CD4-positive, alpha-beta memory T cell (primary cell): ENCODE data around the gene PPP2R5B. TPM values are rescaled to one million over a fixed set of nuclear protein-coding genes. Genes with fewer than 3 reads are reported as not detected.

Experiments used
- CTCF ChIA-PET: fragments of 350-600 bp; sonication (Branson Sonifier 250); formaldehyde crosslinking; loops from one replicate; lab custom pipeline; 2021; ENCODE audit warnings: inconsistent platforms; ENCODE audit not compliant: partially characterized antibody; lab: Charles Lee
- POLR2A ChIA-PET: fragments of 350-600 bp; sonication (Branson Sonifier 250); formaldehyde crosslinking; loops from one replicate; lab custom pipeline; 2021; ENCODE audit not compliant: partially characterized antibody; lab: Charles Lee
- DNase-seq, 5 donors: peaks; one replicate each; pipeline versions ENCODE4 v3.0.0 to v3.0.0-alpha.2; 2020 to 2022; ENCODE audit warnings: mixed read lengths in 1 of 5
- H3K27ac ChIP-seq: one replicate; pipeline ENCODE4 v1.7.0; 2013; ENCODE audit warnings: low read depth, low read length
- H3K27me3 ChIP-seq: 2 replicates; pipeline ENCODE4 v1.7.0; 2013; ENCODE audit warnings: mild to moderate bottlenecking, low read length, moderate library complexity; ENCODE audit not compliant: insufficient read depth
- H3K36me3 ChIP-seq: 2 replicates; pipeline ENCODE4 v1.7.0; 2013; ENCODE audit warnings: mild to moderate bottlenecking, low read length, moderate library complexity; ENCODE audit not compliant: insufficient read depth
- H3K4me1 ChIP-seq: 2 replicates; pipeline ENCODE4 v1.7.0; 2013; ENCODE audit warnings: mild to moderate bottlenecking, low read length, moderate library complexity; ENCODE audit not compliant: insufficient read depth
- H3K4me3 ChIP-seq, 2 donors: one replicate each; pipeline ENCODE4 v1.7.0; 2013; ENCODE audit warnings: low read length in 2 of 2, mild to moderate bottlenecking in 1 of 2
- H3K9me3 ChIP-seq, 2 donors: one replicate each; pipeline ENCODE4 v1.7.0; 2013; ENCODE audit warnings: low read length in 2 of 2, control low read depth in 1 of 2; ENCODE audit not compliant: control insufficient read depth in 1 of 2
- H3K27ac Mint-ChIP-seq, 7 donors: one replicate each; pipeline ENCODE4 v1.8.0; 2020 to 2021; ENCODE audit warnings: mixed read lengths in 7 of 7, mild to moderate bottlenecking in 6 of 7, inconsistent platforms in 3 of 7, moderate library complexity in 3 of 7
- H3K27me3 Mint-ChIP-seq, 2 donors: one replicate each; pipeline ENCODE4 v1.8.0; 2020 to 2021; ENCODE audit warnings: mixed read lengths in 2 of 2
- H3K36me3 Mint-ChIP-seq, 2 donors: one replicate each; pipeline ENCODE4 v1.8.0; 2020 to 2021; ENCODE audit warnings: mixed read lengths in 2 of 2, inconsistent platforms in 1 of 2, mild to moderate bottlenecking in 1 of 2
- H3K4me1 Mint-ChIP-seq, 4 donors: one replicate each; pipeline ENCODE4 v1.8.0; 2020 to 2021; ENCODE audit warnings: mixed read lengths in 4 of 4, mild to moderate bottlenecking in 1 of 4
- H3K4me3 Mint-ChIP-seq, 8 donors: one replicate each; pipeline ENCODE4 v1.8.0; 2020 to 2021; ENCODE audit warnings: mixed read lengths in 8 of 8, mild to moderate bottlenecking in 7 of 8, moderate library complexity in 6 of 8, inconsistent platforms in 3 of 8
- H3K9me3 Mint-ChIP-seq, 8 donors: one replicate each; pipeline ENCODE4 v1.8.0; 2020 to 2021; ENCODE audit warnings: mixed read lengths in 8 of 8, mild to moderate bottlenecking in 5 of 8, inconsistent platforms in 3 of 8, moderate library complexity in 1 of 8
- intact Hi-C: fragments of 100-400 bp; cut with micrococcal nuclease; formaldehyde crosslinking; loops from one replicate; pipeline ENCODE4 v1.15.1; 2023
- polyA plus RNA-seq, 2 donors: library from polyadenylated mRNA; unstranded; fragments of 300-500 nt; fragmentation: Illumina TruSeq; gene quantifications; one replicate each; pipeline ENCODE4 v1.2.3, GENCODE V29; 2021
- total RNA-seq, 2 experiments: library from RNA; stranded (reverse); gene quantifications; one replicate each; pipeline ENCODE4 v1.2.3, GENCODE V29; 2021

The PPP2R5B gene
- total and polyA plus RNA-seq, 4 experiments from 2014 or later: 5.6 to 15.8 (median 11.4) TPM

GRCh38 chr11:64911142-64911541 is 13.3 kb upstream of the PPP2R5B start:
- CTCF ChIA-PET: interaction anchor here (1.4 kb wide), 1 partner anchor 63 kb away, joined by 5 read pairs; no protein-coding TSS in a partner anchor
- no peak overlapping the region for H3K4me3 ChIP-seq
- H3K9me3 ChIP-seq: no peaks in the 10 kb centered on the region
- no peaks in the 10 kb centered on the region for H3K9me3 Mint-ChIP-seq
- intact Hi-C loops: no loop called here
- peaks cover 20 to 53% of the 10 kb centered on the region in 2 donors for H3K36me3 Mint-ChIP-seq
- peaks cover 13% of the 10 kb centered on the region for H3K4me1 ChIP-seq
- POLR2A ChIA-PET: interaction anchor here (1.1 to 1.7 kb wide), 2 partner anchors 11 to 166 kb away, joined by 3 to 4 read pairs; no protein-coding TSS in a partner anchor
- H3K4me3 Mint-ChIP-seq: no peak overlapping the region
- H3K27ac Mint-ChIP-seq: peak overlapping the region in 1 of 7 donors; percentile 50
- no peaks in the 10 kb centered on the region for H3K27me3 ChIP-seq
- no peaks in the 10 kb centered on the region for H3K27me3 Mint-ChIP-seq
- peaks cover 6 to 15% (median 8%) of the 10 kb centered on the region in 4 donors for H3K4me1 Mint-ChIP-seq
- DNase-seq: no peak
- H3K27ac ChIP-seq: no peak overlapping the region
- peaks cover 69% of the 10 kb centered on the region for H3K36me3 ChIP-seq

- no peaks in the 10 kb centered on the region for H3K9me3 Mint-ChIP-seq
- intact Hi-C loops: no loop called here
- H3K36me3 Mint-ChIP-seq: peaks cover 20 to 59% of the 10 kb centered on the region in 2 donors
- Histone ChIP-seq H3K9me3 (no peaks in the 10 kb centered on the region), H3K4me1 (peaks cover 17% of the 10 kb centered on the region), H3K36me3 (peaks cover 65% of the 10 kb centered on the region), H3K27me3 (no peaks in the 10 kb centered on the region), H3K27ac (no peak overlapping the region), H3K4me3 (no peak overlapping the region)
- ChIA-PET POLR2A (interaction anchor here (0.6 to 1.7 kb wide), 3 partner anchors 11 to 596 kb away, joined by 3 to 4 read pairs (median 4); no protein-coding TSS in a partner anchor), CTCF (interaction anchor here (0.5 to 1.4 kb wide), 2 partner anchors 64 to 66 kb away, joined by 4 to 5 read pairs; no protein-coding TSS in a partner anchor)
- no peaks in the 10 kb centered on the region for H3K27me3 Mint-ChIP-seq
- DNase-seq: peak in 1 of 5 donors; percentile 16
- peaks cover 8 to 21% (median 13%) of the 10 kb centered on the region in 4 donors for H3K4me1 Mint-ChIP-seq
- H3K27ac Mint-ChIP-seq: peak overlapping the region in 2 of 7 donors; percentile 22 to 50
- H3K4me3 Mint-ChIP-seq: no peak overlapping the region
Observed at GRCh38 chr11:64911689-64912088, 12.8 kb upstream of the PPP2R5B start.

- Mint-ChIP-seq H3K4me1 (peaks cover 15 to 31% (median 23%) of the 10 kb centered on the region in 4 donors), H3K27me3 (no peaks in the 10 kb centered on the region), H3K36me3 (peaks cover 15 to 55% of the 10 kb centered on the region in 2 donors), H3K9me3 (no peaks in the 10 kb centered on the region), H3K27ac (peak overlapping the region in 2 of 7 donors; percentile 47 to 50), H3K4me3 (no peak overlapping the region)
- CTCF ChIA-PET: no interaction called here
- no peak overlapping the region for H3K4me3 ChIP-seq
- no peak overlapping the region for H3K27ac ChIP-seq
- H3K36me3 ChIP-seq: peaks cover 52% of the 10 kb centered on the region
- H3K4me1 ChIP-seq: peaks cover 26% of the 10 kb centered on the region
- H3K27me3 ChIP-seq: no peaks in the 10 kb centered on the region
- intact Hi-C loops: no loop called here
- DNase-seq: peak in 1 of 5 donors; percentile 24
- no peaks in the 10 kb centered on the region for H3K9me3 ChIP-seq
- POLR2A ChIA-PET: interaction anchor here (5.8 kb wide), 1 partner anchor 13 kb away, joined by 46 read pairs; the partner anchor contains the start of gene PPP2R5B
Observed at GRCh38 chr11:64913171-64913727, 11.2 kb upstream of the PPP2R5B start.

GRCh38 chr11:64914123-64914522 is 10.4 kb upstream of the PPP2R5B start:
- ChIA-PET CTCF (no interaction called here), POLR2A (interaction anchor here (1.6 to 5.8 kb wide), 2 partner anchors 12 to 14 kb away, joined by 4 to 46 read pairs; partner anchors contain the start of gene PPP2R5B)
- Mint-ChIP-seq H3K9me3 (no peaks in the 10 kb centered on the region), H3K4me3 (peak overlapping the region in 2 of 8 donors; percentile 40 to 43), H3K4me1 (peaks cover 15 to 31% (median 24%) of the 10 kb centered on the region in 4 donors), H3K27ac (peak overlapping the region in 3 of 7 donors; percentile 32 to 53 (median 49)), H3K36me3 (peaks cover 15 to 48% of the 10 kb centered on the region in 2 donors), H3K27me3 (no peaks in the 10 kb centered on the region)
- DNase-seq: no peak
- H3K9me3 ChIP-seq: no peaks in the 10 kb centered on the region
- H3K36me3 ChIP-seq: peaks cover 44% of the 10 kb centered on the region
- no peak overlapping the region for H3K4me3 ChIP-seq
- no peak overlapping the region for H3K27ac ChIP-seq
- peaks cover 27% of the 10 kb centered on the region for H3K4me1 ChIP-seq
- H3K27me3 ChIP-seq: no peaks in the 10 kb centered on the region
- intact Hi-C loops: no loop called here

DNA sequence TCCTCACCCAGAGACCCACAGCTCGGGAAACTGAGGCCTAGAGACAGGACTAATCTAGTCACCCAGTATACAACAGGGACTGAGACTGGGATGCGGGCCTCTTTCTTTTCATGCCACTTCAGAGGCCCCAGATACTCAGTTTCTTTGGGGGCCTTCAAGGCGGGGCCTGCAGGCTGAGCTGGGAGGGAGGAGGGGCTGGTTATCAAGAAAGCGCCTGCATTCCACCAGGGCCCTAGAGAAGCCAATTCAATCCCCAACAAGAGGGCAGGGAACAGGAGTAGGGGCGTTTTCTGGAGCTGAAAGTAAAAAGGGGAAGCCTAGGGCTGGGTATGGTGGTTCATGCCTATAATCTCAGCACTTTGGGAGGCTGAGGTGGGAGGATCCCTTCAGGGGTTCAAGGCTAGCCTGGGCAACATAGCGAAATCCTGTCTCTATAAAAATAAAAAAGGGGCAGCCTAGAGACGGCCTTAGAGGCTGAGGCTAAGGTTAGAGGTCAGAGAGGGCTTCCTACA is 9.1 kb upstream of the PPP2R5B start:
- Histone ChIP-seq H3K36me3 (peaks cover 33% of the 10 kb centered on the region), H3K4me1 (peaks cover 27% of the 10 kb centered on the region), H3K27me3 (no peaks in the 10 kb centered on the region), H3K9me3 (no peaks in the 10 kb centered on the region), H3K27ac (peak overlapping the region; percentile 88), H3K4me3 (peak overlapping the region in 1 of 2 donors; percentile 97)
- Mint-ChIP-seq H3K27ac (peak overlapping the region in 5 of 7 donors; percentile 65 to 97 (median 96)), H3K9me3 (no peaks in the 10 kb centered on the region), H3K27me3 (no peaks in the 10 kb centered on the region), H3K36me3 (peaks cover 15 to 38% of the 10 kb centered on the region in 2 donors), H3K4me3 (peak overlapping the region; percentile 91 to 96 (median 93)), H3K4me1 (peaks cover 15 to 31% (median 24%) of the 10 kb centered on the region in 4 donors)
- intact Hi-C loops: loop anchor here (5.0 kb wide), 1 partner anchor 1352 kb away; the partner anchor contains the start of gene RAB1B
- DNase-seq: no peak
- POLR2A ChIA-PET: interaction anchor here (1.2 to 5.8 kb wide), 5 partner anchors 11 to 171 kb away, joined by 3 to 46 read pairs (median 7); partner anchors contain the start of genes PPP2R5B, RASGRP2 and SAC3D1
- CTCF ChIA-PET: interaction anchor here (1.7 kb wide), 1 partner anchor 68 kb away, joined by 6 read pairs; no protein-coding TSS in a partner anchor

GRCh38 chr11:64916040-64916774 is 8.3 kb upstream of the PPP2R5B start:
- CTCF ChIA-PET: interaction anchor here (1.4 to 1.7 kb wide), 2 partner anchors 22 to 69 kb away, joined by 3 to 6 read pairs; no protein-coding TSS in a partner anchor
- POLR2A ChIA-PET: interaction anchor here (0.6 to 5.8 kb wide), 12 partner anchors 10 to 217 kb away, joined by 3 to 46 read pairs (median 4); partner anchors contain the start of genes EHD1, FAU, MRPL49 and PPP2R5B
- no peaks in the 10 kb centered on the region for H3K9me3 ChIP-seq

More at GRCh38 chr11:64916040-64916774, 8.3 kb upstream of the PPP2R5B start:
- intact Hi-C loops: loop anchor here (1.0 to 5.0 kb wide), 3 partner anchors 8 to 1351 kb away; partner anchors contain the start of genes PPP2R5B and RAB1B
- Mint-ChIP-seq H3K27me3 (no peaks in the 10 kb centered on the region), H3K27ac (peak overlapping the region; percentile 91 to 97 (median 96)), H3K4me1 (peaks cover 15 to 31% (median 24%) of the 10 kb centered on the region in 4 donors), H3K36me3 (peaks cover 14 to 33% of the 10 kb centered on the region in 2 donors), H3K4me3 (peak overlapping the region; percentile 91 to 96 (median 93)), H3K9me3 (no peaks in the 10 kb centered on the region)
- Histone ChIP-seq H3K27ac (peak overlapping the region; percentile 88), H3K27me3 (no peaks in the 10 kb centered on the region), H3K36me3 (peaks cover 25% of the 10 kb centered on the region), H3K4me3 (peak overlapping the region; percentile 94 to 97), H3K4me1 (peaks cover 27% of the 10 kb centered on the region)
- DNase-seq: peak; percentile 47 to 69 (median 55)
